Kidney glomerular epithelial cell (primary cell): ENCODE measurements around the gene DLG5.
A peak's percentile ranks its signal among the peaks of the same experiment; 100 is the strongest.

ENCODE experiments used
- DNase-seq: peaks from one replicate; lab custom pipeline; 2025; lab: John Stamatoyannopoulos, UW

DLG5 gene

GRCh38 chr10:77867124-77867719, 59.3 kb downstream of the DLG5 start:
- no peak for DNase-seq

- DNase-seq, result no peak
These were observed 60.0 kb downstream of the DLG5 start for GRCh38 chr10:77866598-77866997.

- no peak for DNase-seq
These were observed 60.8 kb downstream of the DLG5 start for GRCh38 chr10:77865580-77866324.

GRCh38 chr10:77864151-77864851, 62.3 kb downstream of the DLG5 start:
- DNase-seq, result no peak

- DNase-seq, result no peak
These were observed 63.1 kb downstream of the DLG5 start for GRCh38 chr10:77863446-77863845.

GRCh38 chr10:77862595-77862994, 64.0 kb downstream of the DLG5 start:
- no peak for DNase-seq

GRCh38 chr10:77861366-77861765, 65.2 kb downstream of the DLG5 start:
- no peak for DNase-seq

- DNase-seq, result no peak
These were observed 66.7 kb downstream of the DLG5 start for GRCh38 chr10:77859865-77860282.

- DNase-seq, result no peak
These were observed 67.2 kb downstream of the DLG5 start for GRCh38 chr10:77859200-77859864.

- no peak for DNase-seq
These were observed 69.3 kb downstream of the DLG5 start for GRCh38 chr10:77857272-77857671.

GRCh38 chr10:77856566-77856965, 70.0 kb downstream of the DLG5 start:
- no peak for DNase-seq

GRCh38 chr10:77855404-77856155, 71.0 kb downstream of the DLG5 start:
- no peak for DNase-seq

GRCh38 chr10:77854115-77854514, 72.4 kb downstream of the DLG5 start:
- DNase-seq, result no peak

GRCh38 chr10:77853256-77853655, 73.3 kb downstream of the DLG5 start:
- no peak for DNase-seq

- no peak for DNase-seq
These were observed 75.8 kb downstream of the DLG5 start for GRCh38 chr10:77850620-77851231.

GRCh38 chr10:77849039-77849664, 77.4 kb downstream of the DLG5 start:
- DNase-seq, result no peak

GRCh38 chr10:77846718-77847311, 79.7 kb downstream of the DLG5 start:
- peak; percentile 53 for DNase-seq

- no peak for DNase-seq
These were observed 81.1 kb downstream of the DLG5 start for GRCh38 chr10:77845451-77845850.

GRCh38 chr10:77844713-77845445, 81.7 kb downstream of the DLG5 start:
- peak; percentile 56 for DNase-seq

- no peak for DNase-seq
These were observed 82.4 kb downstream of the DLG5 start for GRCh38 chr10:77844177-77844576.
